Small intestine (tissue), 7 donors: ENCODE results near the gene NKD1. TPM values are rescaled to one million over a fixed set of nuclear protein-coding genes. Genes with fewer than 3 reads are reported as not detected.

Source experiments
- DNase-seq, 2 donors: peaks; one replicate each; pipeline versions ENCODE4 v3.0.0 to v3.0.0-alpha.2; 2013
- FAIRE-seq: peaks from 2 replicates; lab custom pipeline; 2012; peaks lifted over from hg19 to GRCh38; lab: Jason Lieb, UNC
- H3K27ac ChIP-seq, 3 donors: one replicate each; pipeline ENCODE4 v1.5.1; 2013; ENCODE audit warnings: low read length in 2 of 3, mild to moderate bottlenecking in 2 of 3, control low read depth in 1 of 3, inconsistent platforms in 1 of 3, low read depth in 1 of 3, moderate library complexity in 1 of 3
- H3K27me3 ChIP-seq, 3 donors: one replicate each; pipeline ENCODE4 v1.6.1; 2013; ENCODE audit warnings: low read length in 3 of 3, inconsistent platforms in 1 of 3; ENCODE audit not compliant: control insufficient read depth in 3 of 3, insufficient read depth in 3 of 3
- H3K36me3 ChIP-seq, 3 donors: one replicate each; pipeline ENCODE4 v1.6.1; 2013; ENCODE audit warnings: low read length in 3 of 3, inconsistent platforms in 1 of 3, low read depth in 1 of 3, mild to moderate bottlenecking in 1 of 3, moderate library complexity in 1 of 3; ENCODE audit not compliant: control insufficient read depth in 3 of 3, insufficient read depth in 2 of 3
- H3K4me1 ChIP-seq, 3 donors: one replicate each; pipeline ENCODE4 v1.6.1; 2013; ENCODE audit warnings: low read length in 2 of 3, inconsistent platforms in 1 of 3, low read depth in 1 of 3, mild to moderate bottlenecking in 1 of 3, moderate library complexity in 1 of 3; ENCODE audit not compliant: control insufficient read depth in 3 of 3, insufficient read depth in 2 of 3
- H3K4me3 ChIP-seq, 3 donors: one replicate each; pipeline ENCODE4 v1.5.1; 2013; ENCODE audit warnings: low read length in 3 of 3, control low read depth in 1 of 3, inconsistent platforms in 1 of 3, low read depth in 1 of 3, mild to moderate bottlenecking in 1 of 3, moderate library complexity in 1 of 3
- H3K9me3 ChIP-seq, 2 donors: one replicate each; pipeline ENCODE4 v1.6.1; 2013; ENCODE audit warnings: low read depth in 1 of 2, low read length in 1 of 2; ENCODE audit not compliant: control insufficient read depth in 2 of 2, insufficient read depth in 1 of 2
- WGBS, 3 donors: extraction: QIAGEN DNeasy Blood & Tissue Kit; methylation state at CpG; one replicate each; pipeline ENCODE4 v1.1.7; 2013; 5-methylcytosine and 5-hydroxymethylcytosine counted together
- polyA plus RNA-seq, 4 donors: library from polyadenylated mRNA; stranded (reverse) in 3 of 4; unstranded in 1 of 4; fragments of 200-250 nt in 3 of 4; fragments of 120-200 nt in 1 of 4; gene quantifications; one replicate each; pipeline versions ENCODE4 v1.2.1 to v1.2.3, GENCODE V29; 2013
- donor health status: healthy with polysubstance abuse.
- donor health status: control.
- donor health status: control.
- donor health status: Bipolar disorder and iron deficiency.
- donor health status: healthy.

NKD1 gene
- polyA plus RNA-seq, 4 donors = 0.22 to 2.9 (median 1.3) TPM

DNA sequence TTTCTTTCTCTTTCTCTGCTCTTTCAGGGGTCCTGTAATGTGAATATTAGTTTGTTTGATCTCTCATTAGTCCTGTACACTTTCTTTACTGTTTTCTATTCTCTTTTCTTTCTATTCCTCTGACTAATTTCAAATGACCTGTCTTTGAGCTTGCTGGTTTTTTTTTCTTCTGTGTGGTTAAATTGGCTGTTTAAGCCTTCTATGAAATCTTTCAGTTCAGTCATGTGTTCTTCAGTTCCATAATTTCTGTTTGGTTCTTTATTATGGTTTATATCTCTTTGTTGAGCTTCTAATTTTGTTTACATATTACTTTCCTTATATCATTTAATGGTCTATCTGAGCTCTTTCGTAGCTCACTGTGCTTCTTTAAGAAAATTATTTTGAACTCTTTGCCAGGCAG lies 31.3 kb upstream of the NKD1 start:
- no peak for DNase-seq
- Histone ChIP-seq H3K27me3 (no peaks in the 10 kb centered on the region), H3K4me3 (no peak overlapping the region), H3K36me3 (no peaks in the 10 kb centered on the region), H3K27ac (no peak overlapping the region), H3K4me1 (no peaks in the 10 kb centered on the region), H3K9me3 (peaks cover 0 to 9% of the 10 kb centered on the region in 2 donors)
- 87 to 94% (median 91%) methylated on average over 1 of the region's 1 CpG for WGBS, 3 donors
- FAIRE-seq = no peak

- Histone ChIP-seq H3K27ac (no peak overlapping the region), H3K4me1 (no peaks in the 10 kb centered on the region), H3K9me3 (peaks cover 0 to 9% of the 10 kb centered on the region in 2 donors), H3K4me3 (no peak overlapping the region), H3K27me3 (no peaks in the 10 kb centered on the region), H3K36me3 (no peaks in the 10 kb centered on the region)
- 55 to 67% (median 64%) methylated on average over 2 of the region's 2 CpGs for WGBS, 3 donors
- DNase-seq (no peak), FAIRE-seq (no peak)
These were observed 30.5 kb upstream of the NKD1 start for GRCh38 chr16:50517450-50518252.

DNA sequence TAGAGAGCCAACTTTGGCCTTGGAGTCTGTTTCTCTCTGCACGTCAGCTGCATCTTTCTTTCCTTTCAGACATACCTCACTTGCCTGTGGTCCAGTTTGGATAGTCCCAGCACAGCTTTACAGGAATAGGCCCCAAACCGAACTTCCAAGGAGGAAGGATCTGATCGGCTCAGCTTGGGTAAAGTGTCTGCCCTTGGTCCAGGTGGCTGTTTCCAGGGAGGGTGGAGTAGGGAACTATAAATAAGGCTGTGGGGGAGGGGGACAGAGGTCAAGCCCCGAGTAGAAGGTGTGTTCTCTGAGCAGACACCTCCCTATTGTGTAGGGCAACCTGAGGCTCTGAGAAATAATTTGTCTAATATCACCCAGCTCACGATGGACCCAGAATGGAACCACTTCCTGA lies 29.2 kb upstream of the NKD1 start:
- no peaks in the 10 kb centered on the region for H3K27me3 ChIP-seq
- no peaks in the 10 kb centered on the region for H3K4me1 ChIP-seq
- no peak overlapping the region for H3K27ac ChIP-seq
- no peak overlapping the region for H3K4me3 ChIP-seq
- 38 to 66% (median 42%) methylated on average over 5 of the region's 5 CpGs for WGBS, 3 donors
- no peaks in the 10 kb centered on the region for H3K36me3 ChIP-seq
- no peak for FAIRE-seq
- peaks cover 0 to 9% of the 10 kb centered on the region in 2 donors for H3K9me3 ChIP-seq
- DNase-seq = no peak

- Histone ChIP-seq H3K27ac (no peak overlapping the region), H3K4me1 (no peaks in the 10 kb centered on the region), H3K36me3 (no peaks in the 10 kb centered on the region), H3K9me3 (peaks cover 0 to 9% of the 10 kb centered on the region in 2 donors), H3K4me3 (no peak overlapping the region), H3K27me3 (no peaks in the 10 kb centered on the region)
- WGBS, 3 donors = 68 to 85% (median 82%) methylated on average over 3 of the region's 3 CpGs
- FAIRE-seq (no peak), DNase-seq (no peak)
These were observed 28.6 kb upstream of the NKD1 start for GRCh38 chr16:50519602-50520001.

DNA sequence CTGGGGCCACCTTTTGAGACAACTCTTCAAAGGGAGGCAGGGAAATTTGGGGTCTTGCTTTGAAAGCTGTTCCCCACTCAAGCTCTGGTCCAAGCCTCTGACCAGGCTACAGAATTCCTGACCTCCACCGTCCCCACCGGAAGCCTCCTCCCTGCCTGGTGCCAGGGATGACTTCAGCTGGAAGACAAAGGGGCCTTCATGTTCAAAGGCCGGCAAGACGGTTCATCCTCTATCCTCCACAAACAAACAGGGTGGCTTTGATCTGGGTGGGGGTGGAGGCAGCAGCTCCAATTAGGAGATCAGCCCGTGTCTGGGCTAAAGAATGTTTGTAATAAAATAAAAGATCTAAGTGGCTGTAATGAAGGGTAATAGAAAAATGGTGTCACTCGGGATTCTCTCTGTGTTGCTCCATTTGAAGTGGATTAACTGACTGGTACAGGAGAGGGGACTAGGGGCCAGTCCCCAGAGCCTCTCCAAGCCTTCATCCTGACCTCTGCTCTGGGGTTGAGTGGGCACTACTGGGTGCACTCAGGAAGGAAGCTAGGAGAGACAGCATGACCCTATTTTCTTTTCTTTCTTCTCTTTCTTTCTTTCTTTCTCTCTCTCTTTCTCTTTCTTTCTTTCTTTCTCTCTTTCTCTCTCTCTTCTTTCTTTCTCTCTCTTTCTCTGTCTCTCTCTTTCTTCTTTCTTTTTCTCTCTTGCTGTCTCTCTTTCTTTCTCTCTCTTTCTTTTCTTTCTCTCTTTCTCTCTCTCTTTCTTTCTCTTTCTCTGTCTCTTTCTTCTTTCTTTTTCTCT lies 27.5 kb upstream of the NKD1 start:
- FAIRE-seq (no peak), DNase-seq (no peak)
- no peaks in the 10 kb centered on the region for H3K36me3 ChIP-seq
- H3K27me3 ChIP-seq = no peaks in the 10 kb centered on the region
- 9 to 34% (median 30%) methylated on average over 6 of the region's 6 CpGs for WGBS, 3 donors
- peaks cover 0 to 5% of the 10 kb centered on the region in 2 donors for H3K9me3 ChIP-seq
- no peaks in the 10 kb centered on the region for H3K4me1 ChIP-seq
- H3K27ac ChIP-seq = no peak overlapping the region
- no peak overlapping the region for H3K4me3 ChIP-seq

DNA sequence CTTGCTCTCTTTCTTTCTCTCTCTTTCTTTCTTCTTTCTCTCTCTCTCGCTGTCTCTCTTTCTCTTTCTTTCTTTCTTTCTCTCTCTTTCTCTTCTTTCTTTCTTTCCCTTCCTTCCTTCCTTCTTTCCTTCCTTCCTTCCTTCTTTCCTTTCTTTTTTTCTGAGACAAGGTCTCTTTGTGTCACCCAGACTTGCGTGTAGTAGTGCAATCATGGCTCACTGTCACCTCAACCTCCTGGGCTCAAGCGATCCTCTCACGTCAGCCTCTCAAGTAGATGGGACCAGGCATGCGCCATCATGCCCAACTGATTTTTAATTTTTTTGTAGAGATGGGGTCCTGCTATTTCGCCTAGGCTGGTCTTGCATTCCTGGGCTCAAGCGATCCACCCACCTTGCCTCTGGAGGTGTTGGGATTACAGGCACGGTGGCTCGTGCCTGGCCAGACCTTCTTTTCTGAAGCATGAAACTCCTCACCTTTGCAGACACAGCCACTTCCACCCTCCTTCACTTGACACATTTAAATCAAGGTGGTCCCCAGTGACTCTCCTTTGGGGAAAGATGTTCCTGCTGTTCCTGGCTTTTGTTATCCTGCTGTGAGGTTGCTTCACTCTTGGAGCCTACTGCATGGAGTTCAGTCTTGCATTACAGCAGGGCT lies 26.8 kb upstream of the NKD1 start:
- no peak for DNase-seq

GRCh38 chr16:50522324-50522723 lies 25.9 kb upstream of the NKD1 start:
- H3K36me3 ChIP-seq = no peaks in the 10 kb centered on the region
- DNase-seq = no peak
- H3K9me3 ChIP-seq = peaks cover 0 to 5% of the 10 kb centered on the region in 2 donors
- 80 to 91% (median 82%) methylated on average over 5 of the region's 5 CpGs for WGBS, 3 donors
- FAIRE-seq = no peak
- H3K27ac ChIP-seq = no peak overlapping the region
- H3K27me3 ChIP-seq = no peaks in the 10 kb centered on the region
- no peaks in the 10 kb centered on the region for H3K4me1 ChIP-seq
- H3K4me3 ChIP-seq = no peak overlapping the region

More for the DNA sequence above, 26.8 kb upstream of the NKD1 start:
- WGBS, 3 donors = 86 to 94% (median 91%) methylated on average over 9 of the region's 9 CpGs
- H3K4me1 ChIP-seq = no peaks in the 10 kb centered on the region
- peaks cover 0 to 5% of the 10 kb centered on the region in 2 donors for H3K9me3 ChIP-seq
- no peak overlapping the region for H3K27ac ChIP-seq
- no peak overlapping the region for H3K4me3 ChIP-seq
- no peak for FAIRE-seq
- H3K36me3 ChIP-seq = no peaks in the 10 kb centered on the region
- no peaks in the 10 kb centered on the region for H3K27me3 ChIP-seq

- Histone ChIP-seq H3K9me3 (no peaks in the 10 kb centered on the region), H3K36me3 (no peaks in the 10 kb centered on the region), H3K4me3 (no peak overlapping the region), H3K27ac (no peak overlapping the region), H3K4me1 (no peaks in the 10 kb centered on the region), H3K27me3 (no peaks in the 10 kb centered on the region)
- WGBS, 3 donors = 88 to 93% (median 91%) methylated on average over 7 of the region's 7 CpGs
- DNase-seq = no peak
- FAIRE-seq = no peak
These were observed 24.5 kb upstream of the NKD1 start for GRCh38 chr16:50523710-50524109.
